ENCODE results near the gene WFDC9.
"Not testable (repeated sequence)": the region's sequence is repeated elsewhere in the genome, so short reads cannot be mapped to it uniquely, and the experiment has no call there.

Gene WFDC9

DNA sequence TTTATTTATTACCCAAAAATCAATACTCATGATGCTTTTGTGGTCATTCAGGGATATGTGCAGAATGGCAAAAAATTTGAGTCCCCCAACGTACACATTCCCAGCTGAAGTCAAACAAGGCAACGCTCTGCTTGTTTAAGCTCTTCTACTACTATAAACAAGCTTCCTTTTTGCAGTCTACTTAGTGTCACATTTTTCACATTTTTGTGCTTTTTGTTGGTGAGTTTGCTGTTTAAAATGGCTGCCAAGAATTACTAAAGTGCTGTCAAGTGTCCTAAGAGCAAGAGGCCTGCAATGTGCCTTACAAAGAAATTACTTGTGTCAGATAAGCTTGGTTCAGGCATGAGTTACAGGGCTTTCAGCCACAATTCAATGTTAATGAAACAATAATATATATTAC lies 54.1 kb downstream of the WFDC9 start:
- Histone ChIP-seq H3K27me3 (no peaks in the 10 kb centered on the region), H3K9me3 (no peaks in the 10 kb centered on the region), H3K36me3 (no peaks in the 10 kb centered on the region), H3K4me3 (no peak overlapping the region), H3K27ac (no peak overlapping the region), H3K4me1 (no peaks in the 10 kb centered on the region)
- TF ChIP-seq, protein P1, sequence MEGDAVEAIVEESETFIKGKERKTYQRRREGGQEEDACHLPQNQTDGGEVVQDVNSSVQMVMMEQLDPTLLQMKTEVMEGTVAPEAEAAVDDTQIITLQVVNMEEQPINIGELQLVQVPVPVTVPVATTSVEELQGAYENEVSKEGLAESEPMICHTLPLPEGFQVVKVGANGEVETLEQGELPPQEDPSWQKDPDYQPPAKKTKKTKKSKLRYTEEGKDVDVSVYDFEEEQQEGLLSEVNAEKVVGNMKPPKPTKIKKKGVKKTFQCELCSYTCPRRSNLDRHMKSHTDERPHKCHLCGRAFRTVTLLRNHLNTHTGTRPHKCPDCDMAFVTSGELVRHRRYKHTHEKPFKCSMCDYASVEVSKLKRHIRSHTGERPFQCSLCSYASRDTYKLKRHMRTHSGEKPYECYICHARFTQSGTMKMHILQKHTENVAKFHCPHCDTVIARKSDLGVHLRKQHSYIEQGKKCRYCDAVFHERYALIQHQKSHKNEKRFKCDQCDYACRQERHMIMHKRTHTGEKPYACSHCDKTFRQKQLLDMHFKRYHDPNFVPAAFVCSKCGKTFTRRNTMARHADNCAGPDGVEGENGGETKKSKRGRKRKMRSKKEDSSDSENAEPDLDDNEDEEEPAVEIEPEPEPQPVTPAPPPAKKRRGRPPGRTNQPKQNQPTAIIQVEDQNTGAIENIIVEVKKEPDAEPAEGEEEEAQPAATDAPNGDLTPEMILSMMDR (IDR thresholded peaks at IDR 0.05), result no peak
- intact Hi-C loops (cut with DNase I; ENCODE audit: low total_unique reads), result no loop called here
- no peak for DNase-seq

DNA sequence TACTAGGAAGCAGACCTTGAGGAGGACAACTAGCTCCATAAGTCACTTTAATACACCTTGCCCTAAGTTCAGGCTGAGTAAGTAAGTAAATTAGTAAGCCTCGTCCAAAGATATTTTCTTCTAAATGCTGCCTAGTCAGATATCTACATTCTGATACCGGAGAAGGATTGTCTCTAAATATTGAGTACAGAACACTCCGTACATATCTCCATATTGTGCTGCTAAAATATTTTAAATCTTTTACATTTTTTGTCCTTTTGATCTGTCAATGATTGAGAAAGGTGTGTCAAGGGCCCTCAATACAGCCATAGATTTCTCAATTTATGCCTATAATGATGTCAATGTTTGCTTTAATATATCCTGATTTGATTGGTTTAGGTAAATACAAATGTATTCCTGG lies 55.2 kb downstream of the WFDC9 start:
- TF ChIP-seq, protein P1 (IDR thresholded peaks at IDR 0.05), result no peak
- H3K27me3 ChIP-seq, result no peaks in the 10 kb centered on the region
- no peaks in the 10 kb centered on the region for H3K9me3 ChIP-seq
- intact Hi-C loops (cut with DNase I; ENCODE audit: low total_unique reads), result no loop called here
- H3K27ac ChIP-seq, result no peak overlapping the region
- no peak overlapping the region for H3K4me3 ChIP-seq
- no peak for DNase-seq
- H3K36me3 ChIP-seq, result no peaks in the 10 kb centered on the region
- no peaks in the 10 kb centered on the region for H3K4me1 ChIP-seq

DNA sequence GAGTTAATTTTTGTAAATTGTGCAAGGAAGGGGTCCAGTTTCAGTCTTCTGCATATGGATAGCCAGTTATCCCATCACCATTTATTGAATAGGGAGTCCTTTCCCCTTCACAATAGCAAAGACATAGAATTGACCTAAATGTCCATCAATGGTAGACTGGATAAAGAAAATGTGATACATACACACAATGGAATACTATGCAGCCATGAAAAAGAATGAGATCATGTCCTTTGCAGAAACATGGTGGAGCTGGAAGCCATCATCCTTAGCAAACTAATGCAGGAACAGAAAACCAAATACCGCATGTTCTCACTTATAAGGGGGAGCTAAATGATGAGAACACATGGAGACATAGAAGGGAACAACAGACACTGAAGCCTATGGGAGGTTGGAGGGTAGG lies 61.4 kb downstream of the WFDC9 start:
- H3K36me3 ChIP-seq; H3K27me3 ChIP-seq; H3K4me1 ChIP-seq; H3K4me3 ChIP-seq; DNase-seq; H3K9me3 ChIP-seq; intact Hi-C loops (cut with DNase I; ENCODE audit: low total_unique reads); H3K27ac ChIP-seq: not testable (repeated sequence)

DNA sequence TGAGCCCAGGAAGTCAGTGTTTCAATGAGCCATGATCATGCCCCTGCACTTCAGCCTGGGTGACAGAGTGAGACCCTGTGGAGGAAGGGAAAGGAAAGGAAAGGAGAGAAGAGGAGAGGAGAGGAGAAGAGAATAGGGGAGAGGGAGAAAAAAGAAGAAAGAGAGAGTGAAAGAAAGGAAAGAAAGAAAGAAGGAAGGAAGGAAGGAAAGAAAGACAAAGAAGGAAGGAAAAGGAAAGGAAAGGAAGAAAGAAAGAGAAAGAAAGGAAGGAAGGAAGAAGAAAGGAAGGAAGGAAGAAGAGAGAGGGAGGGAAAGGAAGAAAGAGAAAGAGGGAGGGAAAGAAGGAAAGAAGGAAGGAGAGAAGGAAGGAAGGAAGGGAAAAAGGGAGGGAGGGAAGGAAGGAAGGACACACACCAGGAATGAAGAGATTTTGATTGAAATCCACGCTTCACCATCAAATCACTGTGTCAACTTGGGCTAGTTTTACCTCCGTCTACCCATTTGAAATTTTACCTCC lies 66.3 kb downstream of the WFDC9 start:
- Histone ChIP-seq H3K4me3 (no peak overlapping the region), H3K9me3 (no peaks in the 10 kb centered on the region), H3K27ac (no peak overlapping the region), H3K4me1 (no peaks in the 10 kb centered on the region), H3K27me3 (no peaks in the 10 kb centered on the region), H3K36me3 (no peaks in the 10 kb centered on the region)
- intact Hi-C loops (cut with DNase I; ENCODE audit: low total_unique reads), result no loop called here
- TF ChIP-seq, protein P1 (IDR thresholded peaks at IDR 0.05), result no peak
- DNase-seq, result no peak

Data from tibial artery (tissue), 4 donors.